Superior temporal gyrus (tissue), 1 donor: Measurements from ENCODE around the gene SOX18.

Source experiments
- DNase-seq: peaks from one replicate; pipeline ENCODE4 v3.0.0-alpha.2; 2016; ENCODE audit errors: extremely low spot score

The SOX18 gene

DNA sequence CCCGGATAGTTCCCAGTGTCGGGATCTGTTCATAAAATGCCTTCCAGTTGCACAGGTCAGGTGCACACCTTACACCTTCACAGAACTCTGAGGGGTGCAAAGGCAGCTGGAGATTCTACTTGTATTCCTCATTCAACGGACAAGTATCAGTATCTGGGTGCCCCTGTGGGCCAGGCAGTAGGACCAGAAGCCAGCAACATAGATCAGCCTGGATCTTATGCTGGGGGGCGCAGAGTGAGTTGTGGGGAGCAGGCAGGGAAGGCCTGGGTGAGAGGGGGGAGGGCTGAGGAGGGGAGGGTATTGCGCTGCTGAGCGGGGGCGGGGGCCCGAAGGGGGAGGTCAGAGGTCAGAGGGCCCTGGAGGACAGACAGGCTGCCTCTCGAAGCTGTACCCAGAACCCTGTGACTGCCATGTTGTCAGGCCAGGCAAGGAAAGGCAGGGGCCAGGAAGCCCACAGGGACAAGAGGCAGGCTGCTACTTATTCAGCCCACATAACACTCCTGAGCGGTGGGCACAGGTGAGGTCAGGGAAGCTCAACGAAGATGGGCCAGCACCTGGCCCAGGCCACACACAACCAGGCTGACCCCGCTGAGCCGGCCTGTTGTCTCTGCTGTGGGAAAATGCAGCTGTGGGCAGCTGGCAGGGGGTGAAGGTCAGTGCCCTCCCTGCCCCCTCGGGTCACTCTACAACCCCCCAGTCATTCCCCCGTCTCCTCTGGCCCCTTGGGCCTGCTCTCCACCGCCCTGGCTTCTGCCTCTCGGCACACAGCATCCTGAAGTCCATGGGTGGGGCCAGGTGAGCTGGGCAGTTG lies 31.6 kb upstream of the SOX18 start:
- DNase-seq = no peak

DNA sequence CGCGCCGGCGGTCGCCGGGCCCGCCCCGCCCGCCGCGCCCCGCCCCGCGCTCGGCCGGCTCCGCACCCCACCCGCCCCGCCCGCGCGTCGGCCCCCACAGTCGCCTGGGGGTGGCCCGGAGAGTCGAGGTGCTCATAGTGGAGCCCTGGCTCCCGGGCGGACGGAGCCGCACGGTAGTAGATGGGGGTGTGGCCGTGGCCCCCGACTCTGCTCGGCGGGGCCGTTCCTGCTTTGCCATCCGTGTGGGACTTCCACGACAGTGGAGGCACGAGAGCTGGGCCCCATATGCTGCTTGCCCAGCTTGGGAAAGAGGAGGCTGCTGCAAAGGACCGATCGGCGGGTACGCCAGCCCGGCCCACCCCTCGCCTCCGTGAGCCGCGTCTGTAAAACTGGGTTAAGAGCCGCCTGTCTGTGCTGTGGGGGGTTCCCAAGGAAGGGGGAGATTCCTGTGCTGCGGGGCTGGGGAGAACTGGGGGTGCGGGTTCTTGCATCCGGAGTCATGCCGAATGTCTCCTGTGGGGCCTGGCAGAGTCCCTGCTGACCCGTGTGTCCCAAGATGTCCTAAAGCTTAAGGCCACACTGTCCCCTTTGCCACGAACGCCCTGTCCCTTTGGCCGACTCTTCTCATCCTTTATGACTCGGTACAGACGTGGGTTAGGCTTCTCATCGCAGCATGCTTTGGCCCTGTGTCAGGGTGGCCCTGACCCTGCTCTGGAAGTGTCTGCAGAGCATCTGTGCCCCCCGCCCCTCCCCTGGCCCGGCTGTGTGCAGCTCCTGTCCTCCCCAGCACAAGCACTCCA lies 30.8 kb upstream of the SOX18 start, which contains the start of gene OPRL1:
Gene OPRL1, plus strand, starts transcription at position 70 of the 800 bp plus-strand sequence. CDS start 12,639 bp downstream, outside the sequence.
- DNase-seq = no peak

DNA sequence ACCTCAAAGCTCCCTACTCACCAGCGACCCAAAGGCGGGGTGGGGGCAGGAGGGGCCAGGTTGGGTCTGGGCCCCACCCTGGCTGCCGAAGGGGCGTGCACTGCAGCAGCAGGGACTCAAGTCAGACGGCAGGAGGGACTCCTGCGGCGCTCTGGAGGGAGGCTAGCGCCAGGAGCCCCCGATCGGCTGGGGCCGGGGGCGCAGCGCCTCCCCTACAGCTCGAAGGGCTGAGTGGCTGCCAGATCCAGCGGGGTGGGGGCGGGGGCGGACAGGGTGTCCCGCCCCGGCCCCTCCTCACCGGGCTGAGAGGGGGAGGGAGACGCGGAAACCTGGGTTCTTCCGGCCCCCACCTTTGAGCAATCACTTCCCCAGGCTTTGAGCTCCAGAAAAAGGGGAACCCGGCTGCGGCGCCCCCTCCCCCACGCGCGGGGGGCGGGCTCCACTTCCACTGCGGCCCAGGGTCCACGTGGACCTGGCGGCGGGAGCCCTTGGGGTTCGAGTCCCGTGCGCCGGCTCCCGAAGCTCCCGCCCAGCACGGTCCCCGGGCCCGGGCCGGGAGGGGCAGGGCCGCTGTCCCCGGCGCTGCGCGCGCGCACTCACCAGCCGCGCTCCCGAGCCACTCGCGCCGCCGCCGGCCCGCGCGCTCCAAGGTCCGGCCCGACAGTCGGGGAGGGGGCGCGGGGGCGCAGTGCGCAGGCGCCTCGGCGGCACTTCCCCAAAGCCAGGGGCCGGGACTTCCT lies 30.0 kb upstream of the SOX18 start, which contains the start of gene RGS19:
Gene RGS19, minus strand, starts transcription at position 246 of the 740 bp plus-strand sequence. CDS start 2,632 bp downstream, outside the sequence.
- no peak for DNase-seq

DNA sequence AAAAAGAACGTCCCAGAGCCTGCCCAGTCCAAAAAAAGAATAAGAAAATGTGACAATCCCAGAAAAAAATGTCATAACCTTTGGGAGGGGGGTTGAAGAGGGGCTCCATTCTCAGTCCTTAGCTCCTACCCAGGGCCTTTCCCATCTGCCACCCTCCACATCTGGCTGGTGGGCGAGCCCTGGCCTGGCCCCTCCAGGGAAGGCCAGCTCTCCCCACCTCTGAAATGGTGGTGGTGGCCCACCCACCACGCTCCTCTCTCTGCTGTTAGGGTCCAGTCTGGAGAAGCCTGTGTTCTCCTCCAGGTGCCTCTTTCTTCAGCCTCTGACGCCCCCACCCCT lies 29.5 kb upstream of the SOX18 start:
- no peak for DNase-seq

DNA sequence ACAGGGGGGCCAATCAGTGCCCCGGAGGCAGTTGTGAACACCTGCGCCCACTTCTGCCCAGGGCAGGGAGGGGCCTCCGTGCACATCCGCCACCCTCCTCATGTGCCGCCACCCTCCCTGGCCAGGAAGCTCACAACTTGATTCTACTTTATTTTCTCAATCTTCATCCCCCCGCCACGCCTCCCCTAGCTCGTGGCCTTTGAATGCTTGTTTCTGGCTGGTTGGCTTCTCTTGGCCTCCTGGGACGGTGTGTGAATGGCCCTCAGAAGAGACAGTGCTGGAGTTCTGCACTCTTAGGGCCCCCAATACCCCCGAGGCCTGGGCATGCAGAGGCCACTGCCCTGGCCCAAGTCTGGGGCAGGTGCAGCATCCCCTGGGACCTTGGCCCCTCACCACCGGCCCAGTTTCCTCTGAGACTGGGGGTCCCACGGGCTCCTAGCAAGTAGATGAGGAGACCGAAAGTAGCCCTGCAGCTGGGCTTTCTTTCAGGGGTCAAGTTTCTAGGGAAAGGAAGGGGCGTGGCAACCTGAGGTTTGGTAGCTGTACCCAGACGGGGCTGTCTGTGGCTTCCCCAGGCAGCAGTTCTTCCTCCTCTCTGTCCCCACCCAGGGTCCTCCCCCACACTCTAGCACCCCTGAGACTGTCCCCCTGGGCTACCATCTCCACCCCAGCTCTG lies 28.6 kb upstream of the SOX18 start:
- DNase-seq = no peak

DNA sequence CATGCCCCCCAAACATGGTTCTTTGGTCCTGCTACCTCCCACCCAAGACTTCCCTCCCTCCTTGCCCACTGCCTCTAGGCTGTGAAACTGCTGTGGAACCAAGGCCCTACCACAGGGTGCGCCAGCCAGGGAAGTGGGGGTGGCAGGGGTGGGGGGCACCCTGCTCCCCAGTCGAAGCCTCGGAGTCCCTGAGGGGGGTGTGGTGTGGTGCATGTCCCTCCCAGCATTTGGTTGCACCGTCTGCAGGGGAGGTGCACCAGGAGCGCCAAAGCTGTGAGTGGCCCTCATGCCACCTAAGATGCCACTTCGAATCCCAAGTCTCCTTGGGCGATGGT lies 28.1 kb upstream of the SOX18 start:
- DNase-seq = no peak

DNA sequence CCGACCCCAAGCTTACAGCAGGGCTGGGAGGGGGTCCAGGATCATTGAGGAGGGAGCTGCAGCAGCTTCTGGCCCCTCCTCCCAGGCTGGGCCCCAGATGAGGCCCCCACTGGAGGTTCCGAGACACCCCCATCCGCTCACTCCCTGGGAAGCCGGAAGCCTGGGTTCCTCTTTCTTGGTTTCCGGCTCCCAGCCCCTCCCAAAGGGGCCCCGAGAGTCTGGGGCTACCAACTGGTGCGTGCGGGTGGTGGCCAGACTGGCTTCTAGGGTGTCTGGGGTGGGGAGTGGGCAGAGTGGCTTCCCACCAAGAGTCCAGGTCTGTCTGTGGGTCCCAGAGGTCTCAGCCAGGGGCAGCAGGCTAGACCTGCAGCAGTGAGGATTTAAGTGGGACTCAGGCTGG lies 27.7 kb upstream of the SOX18 start:
- DNase-seq = no peak

DNA sequence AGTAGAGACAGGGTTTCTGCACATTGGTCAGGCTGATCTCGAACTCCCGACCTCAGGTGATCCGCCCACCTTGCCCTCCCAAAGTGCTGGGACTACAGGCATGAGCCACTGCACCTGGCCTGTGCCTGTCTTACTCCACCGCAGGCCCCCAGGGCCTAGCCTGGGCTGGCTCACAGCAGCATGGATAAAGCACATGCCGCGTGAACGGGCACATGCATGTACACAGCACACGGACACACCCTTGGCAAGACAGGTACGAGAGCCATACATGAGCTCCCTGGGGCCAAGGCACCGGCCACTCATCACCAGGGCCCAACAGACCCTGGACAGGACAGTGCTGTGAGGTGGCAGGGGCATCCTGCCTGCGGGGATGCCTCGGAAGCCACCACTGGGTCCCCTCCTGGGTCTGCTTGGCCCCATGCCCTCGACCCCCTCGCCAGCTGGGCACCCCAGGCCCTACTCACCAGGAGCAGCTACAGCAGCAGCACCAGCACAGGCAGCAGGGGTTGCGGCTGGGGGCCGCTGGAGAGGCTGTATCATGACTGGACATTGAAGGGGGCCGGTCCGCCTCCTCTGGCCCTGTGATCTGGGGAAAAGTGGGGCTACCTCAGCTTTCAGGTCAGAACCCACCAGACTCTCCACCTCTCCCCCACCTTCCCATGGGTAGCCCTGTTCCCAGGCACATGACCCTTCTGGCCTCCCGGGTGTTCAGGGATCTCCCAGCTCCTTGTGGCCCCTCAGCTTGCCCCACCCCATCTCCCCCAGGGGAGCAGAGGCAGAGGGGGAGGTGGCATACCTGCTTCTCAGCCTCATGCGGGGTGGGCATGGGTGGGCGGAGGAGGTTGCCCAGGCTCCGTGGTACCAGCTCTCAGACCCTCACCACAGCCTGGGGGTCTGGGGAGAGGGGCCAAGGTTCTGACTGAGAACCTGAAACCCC lies 26.9 kb upstream of the SOX18 start:
- DNase-seq = no peak

DNA sequence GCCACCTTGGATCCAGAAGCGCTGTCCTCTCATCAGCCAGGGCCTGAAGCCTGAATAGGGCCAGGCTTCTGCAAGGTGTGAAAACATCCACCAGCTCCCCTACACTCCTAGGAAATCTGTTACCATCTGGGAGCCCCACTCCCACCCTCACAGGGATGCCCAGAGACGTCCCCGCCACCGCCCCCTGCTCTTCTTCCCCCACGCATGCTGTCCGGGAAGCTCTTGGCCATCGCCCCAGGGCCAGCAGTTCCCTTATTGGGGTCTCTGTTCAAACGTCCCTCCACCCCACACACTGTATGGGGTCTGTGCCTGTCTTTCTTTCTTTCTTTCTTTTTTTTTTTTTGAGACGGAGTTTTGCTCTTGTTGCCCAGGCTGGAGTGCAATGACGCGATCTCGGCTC lies 26.1 kb upstream of the SOX18 start:
- DNase-seq = no peak

DNA sequence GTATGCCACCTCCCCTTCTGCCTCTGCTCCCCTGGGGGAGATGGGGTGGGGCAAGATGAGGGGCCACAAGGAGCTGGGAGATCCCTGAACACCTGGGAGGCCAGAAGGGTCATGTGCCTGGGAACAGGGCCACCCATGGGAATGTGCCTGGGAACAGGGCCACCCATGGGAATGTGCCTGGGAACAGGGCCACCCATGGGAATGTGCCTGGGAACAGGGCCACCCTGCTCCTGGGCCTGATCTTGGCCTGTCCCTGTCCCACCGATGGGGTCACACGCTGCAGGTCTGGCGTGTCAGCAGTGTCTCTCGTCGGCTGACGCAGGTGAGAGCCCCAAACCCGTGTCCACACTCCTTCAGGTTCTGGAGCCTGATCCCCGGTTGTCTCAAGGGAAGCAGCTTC lies 25.5 kb upstream of the SOX18 start:
- DNase-seq = no peak

DNA sequence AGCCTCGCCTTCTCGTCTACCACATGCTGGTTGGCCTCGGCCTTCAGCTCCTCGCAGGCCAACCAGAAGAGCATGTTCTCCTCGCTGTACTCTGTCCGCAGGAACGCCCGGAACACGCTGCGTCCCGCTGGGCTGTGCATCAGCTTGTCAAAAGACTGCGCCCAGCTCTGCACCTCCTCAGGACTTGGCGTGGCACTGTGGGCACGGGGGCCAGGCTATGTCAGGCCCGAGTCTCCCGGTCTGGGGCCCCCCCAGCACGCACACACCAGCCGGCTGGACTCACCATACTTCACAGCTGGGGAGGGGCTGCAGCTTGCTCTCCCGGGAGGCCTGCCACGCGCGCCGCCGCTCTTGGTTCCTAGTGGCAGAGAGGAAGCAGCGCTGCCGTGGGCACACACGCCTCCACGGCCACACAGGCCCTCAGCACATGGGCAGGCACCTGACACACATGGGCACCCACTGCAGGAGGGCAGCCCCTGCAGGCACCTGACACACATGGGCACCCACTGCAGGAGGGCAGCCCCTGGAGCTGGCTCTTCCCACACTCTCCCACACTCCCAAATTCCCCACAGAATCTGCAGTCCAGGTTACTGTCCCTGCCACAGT lies 24.8 kb upstream of the SOX18 start:
- DNase-seq = no peak

DNA sequence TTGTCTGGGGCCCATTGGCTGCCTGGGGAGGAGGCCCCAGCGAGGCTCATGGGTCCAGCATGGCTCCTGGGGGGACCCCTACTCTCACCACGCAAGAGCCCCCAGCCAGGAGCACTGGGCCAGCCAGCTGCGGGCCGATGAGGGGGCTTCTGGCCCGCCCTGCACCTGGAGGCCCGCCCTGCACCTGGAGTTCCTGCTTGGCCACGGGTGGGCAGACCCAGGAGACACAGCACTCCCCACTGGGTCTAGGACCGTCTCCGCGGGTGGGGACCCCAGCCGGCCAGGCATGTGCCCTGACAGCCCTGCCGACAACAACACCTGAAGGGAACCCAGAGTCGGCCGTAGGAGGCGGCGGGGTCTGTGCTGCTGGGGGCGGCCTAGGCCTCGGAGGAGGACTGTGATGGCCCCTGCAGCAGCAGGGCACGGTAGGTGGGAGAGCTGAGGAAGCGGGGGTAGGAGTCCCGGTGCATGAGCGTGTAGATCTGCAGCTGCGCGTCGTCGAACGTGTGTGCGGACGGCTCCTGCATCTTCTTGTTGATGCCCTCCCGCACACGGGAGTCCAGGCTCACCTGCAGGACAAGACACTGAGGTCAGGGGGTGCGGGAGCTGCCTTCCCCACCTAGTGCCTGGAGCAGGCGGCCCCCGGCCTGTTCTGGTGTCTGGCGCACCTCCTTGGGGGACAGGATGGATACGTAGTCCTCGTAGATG lies 24.2 kb upstream of the SOX18 start:
- no peak for DNase-seq

DNA sequence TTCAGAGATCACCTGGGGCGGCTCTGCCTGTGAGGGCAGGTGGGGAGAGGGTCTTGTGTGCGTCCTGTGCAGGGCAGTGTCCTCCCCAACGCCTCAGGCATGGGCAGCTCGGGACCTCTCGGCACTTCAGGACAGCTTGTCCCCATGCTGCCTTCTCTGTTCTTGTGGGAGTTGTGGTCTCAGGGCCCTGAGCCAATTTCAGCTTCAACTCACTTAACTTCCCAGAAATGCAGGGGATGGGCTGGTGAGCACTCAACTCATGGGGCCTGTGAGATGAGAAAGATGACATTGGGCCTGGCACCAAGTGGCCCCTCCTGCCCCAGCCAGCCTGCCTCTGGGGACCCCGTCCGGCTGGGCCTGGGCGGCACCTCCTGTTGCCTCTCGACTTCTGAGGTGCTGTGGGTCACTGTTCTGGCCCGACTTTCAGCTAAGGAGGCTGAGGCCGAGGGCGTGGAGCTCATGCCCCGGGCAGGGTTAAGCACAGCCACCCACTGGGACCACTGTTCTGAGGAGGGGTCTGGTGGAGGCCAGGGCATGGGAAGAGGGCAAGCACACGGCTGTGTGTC lies 23.1 kb upstream of the SOX18 start:
- no peak for DNase-seq

DNA sequence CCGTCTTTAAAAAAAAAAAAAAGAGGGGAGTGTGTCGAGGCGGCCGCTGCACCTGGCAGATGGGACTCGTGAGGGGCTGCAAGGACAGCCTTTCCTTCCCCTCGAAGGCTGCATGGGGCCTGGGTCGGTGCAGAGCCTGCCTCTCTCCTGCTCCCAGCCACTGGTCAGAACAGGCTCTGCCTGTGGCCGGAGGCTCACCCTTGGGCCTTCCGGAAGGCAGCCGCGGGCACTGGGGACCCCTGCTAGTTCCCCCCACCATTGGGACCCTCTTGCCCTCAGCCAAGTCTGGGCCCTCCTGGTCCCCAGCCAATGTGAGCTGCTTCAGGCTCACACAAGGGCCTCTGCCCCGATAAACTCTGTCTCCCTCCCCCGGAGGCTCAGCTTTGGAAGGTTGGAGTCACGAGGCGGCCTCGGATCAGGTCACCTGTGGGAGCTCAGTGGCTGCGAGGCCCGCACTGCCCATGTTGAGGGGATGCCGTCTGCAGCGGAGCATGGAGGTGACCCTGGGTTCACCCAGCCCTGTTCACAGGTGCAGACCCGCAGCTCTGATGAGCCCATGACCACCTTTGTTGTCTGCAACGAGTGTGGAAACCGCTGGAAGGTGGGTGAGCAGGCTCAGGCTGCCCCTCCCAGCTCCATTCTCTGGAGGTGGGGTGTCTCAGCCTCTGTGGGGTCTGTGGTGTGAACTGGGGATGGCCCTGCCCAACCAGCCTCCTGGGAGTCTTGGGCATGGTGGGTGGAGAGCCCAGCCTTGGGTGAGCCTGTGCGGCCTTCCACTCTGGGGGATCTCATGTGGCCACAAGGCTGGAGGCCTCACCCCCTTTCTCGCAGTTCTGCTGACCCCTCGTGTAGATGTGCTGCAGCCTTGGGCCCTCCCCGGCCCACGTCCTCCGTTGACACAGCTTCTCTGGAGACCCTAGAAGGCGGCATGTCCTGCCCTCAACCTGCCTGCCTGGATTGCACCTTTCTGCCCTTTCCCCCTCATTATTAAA lies 22.2 kb upstream of the SOX18 start:
- DNase-seq = no peak

DNA sequence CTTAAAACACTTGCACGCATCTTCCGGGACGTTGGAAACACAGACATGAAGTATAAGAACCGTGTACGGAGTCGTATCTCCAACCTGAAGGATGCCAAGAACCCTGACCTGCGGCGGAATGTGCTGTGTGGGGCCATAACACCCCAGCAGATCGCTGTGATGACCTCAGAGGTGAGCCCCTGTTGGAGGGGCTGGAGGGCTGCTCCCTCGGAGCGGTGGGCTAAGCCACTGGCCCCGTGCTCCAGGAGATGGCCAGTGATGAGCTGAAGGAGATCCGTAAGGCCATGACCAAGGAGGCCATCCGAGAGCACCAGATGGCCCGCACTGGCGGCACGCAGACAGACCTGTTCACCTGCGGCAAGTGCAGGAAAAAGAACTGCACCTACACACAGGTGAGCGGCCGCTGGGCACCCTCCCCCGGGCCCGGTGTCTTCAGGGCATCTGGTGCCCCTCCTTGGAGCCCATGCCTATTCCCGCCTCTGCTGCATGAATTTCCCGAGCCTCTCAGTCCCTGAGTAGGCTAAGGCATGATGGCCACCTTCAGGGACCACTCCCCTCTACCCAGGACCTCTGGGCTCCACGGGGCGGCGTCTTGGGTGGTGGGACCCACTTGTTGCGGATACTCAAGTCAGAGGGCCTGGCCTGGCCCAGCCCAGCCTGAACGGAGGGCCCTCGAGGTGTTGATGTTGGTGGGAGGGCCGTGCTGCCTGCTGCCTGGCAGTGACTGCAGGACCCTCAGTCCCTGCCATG lies 21.0 kb upstream of the SOX18 start:
- no peak for DNase-seq

DNA sequence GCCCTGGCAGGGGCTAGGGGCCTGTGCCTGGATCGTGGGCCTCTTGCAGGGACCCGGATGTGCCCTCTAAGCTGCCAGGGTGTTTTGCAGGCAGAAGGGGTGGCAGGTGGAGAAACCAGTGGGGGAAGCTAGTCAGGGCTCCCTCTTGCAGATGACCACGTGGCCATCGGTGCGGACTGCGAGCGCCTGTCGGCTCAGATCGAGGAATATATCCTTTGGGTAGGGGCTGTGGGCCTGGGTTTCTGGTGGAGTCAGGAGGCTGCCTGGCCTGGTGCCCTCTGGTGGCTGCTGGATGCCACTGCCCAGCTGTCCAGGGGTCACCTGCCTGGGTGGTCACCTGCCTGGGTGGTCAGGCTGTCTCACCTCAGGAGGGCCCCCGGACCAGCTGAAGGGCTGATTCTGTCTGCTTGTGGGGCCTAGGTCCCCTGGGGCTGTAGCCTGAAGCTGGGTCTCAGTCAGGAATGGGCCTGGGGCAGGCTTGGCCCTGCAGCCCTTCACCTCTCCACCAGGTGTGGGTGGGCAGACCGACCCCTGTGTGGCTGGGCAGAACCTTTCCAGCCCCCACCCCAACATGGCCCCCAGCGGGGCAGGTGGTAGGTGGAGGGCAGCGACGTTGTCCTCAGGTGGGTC lies 20.3 kb upstream of the SOX18 start:
- no peak for DNase-seq

DNA sequence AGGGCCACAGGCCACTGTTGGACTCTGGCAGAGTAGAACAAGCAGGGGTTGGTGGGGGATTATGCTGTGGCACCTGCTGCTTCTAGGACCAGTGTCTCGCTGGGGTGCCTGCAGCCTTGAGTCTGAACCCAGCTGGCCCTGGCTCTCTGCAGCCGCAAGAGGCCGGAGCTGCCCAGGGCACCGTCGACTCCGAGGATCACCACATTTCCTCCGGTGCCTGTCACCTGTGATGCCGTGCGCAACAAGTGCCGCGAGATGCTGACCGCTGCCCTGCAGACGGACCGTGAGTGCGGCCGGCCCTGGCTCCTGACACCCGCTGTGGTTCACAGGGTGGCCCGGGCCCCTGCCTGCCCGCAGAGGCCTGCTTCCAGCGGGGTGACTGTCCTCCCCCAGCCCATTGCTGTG lies 19.8 kb upstream of the SOX18 start:
- no peak for DNase-seq
